NB4 (cell line): ENCODE data around the gene OR3A1.

Experiments
- MYC ChIP-seq: IDR thresholded peaks from 2 replicates; pipeline ENCODE4 v1.6.1; 2011; ENCODE audit warnings: low read depth, low read length
- POLR2A ChIP-seq: IDR thresholded peaks from 2 replicates; pipeline ENCODE4 v1.6.1; 2011; ENCODE audit warnings: mild to moderate bottlenecking; ENCODE audit not compliant: insufficient read length; ENCODE audit errors: extremely low read depth
- TF ChIP-seq, protein P1 (sequence below): IDR thresholded peaks from one replicate; pipeline ENCODE4 v1.5.1; 2012; ENCODE audit warnings: low read depth, low read length
- TF ChIP-seq, protein P2 (sequence below): IDR thresholded peaks from 2 replicates; pipeline ENCODE4 v1.6.1; 2011; ENCODE audit warnings: low read depth, low read length

DNA sequence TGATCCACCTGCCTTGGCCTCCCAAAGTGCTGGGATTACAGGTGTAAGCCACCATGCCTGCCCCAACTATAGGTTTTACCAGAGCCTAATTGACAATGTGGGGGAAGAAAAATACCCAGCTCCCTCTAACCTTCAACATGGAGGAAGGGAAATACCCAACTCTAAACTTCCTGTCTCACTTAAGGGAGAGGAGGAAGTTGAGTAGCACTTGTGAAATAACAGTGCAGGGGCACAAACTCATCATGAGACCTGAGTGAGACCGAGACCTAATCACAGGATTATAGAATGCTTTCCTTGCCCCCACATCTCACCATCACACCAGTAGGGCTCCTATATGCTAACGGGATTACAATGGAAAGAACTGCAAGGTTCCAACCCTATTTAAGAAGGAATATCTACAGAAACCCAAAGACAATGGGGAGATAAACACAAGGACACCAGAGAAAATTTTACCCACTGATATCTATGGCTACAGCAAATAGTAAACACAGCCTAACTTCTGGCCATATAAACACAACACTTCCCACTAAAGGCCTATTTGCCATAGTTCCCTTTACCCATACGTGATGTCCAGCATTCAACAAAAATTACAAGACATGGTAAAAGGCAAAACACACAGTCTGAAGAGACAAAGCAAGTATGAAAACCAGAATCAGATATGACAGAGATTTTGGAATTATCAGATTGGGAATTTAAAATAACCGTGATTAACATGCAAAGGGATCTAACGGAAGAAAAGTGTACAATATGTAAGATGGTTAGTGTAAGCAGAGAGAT is 26.9 kb downstream of the OR3A1 start:
- TF ChIP-seq POLR2A: no peak
- TF ChIP-seq, protein P1, sequence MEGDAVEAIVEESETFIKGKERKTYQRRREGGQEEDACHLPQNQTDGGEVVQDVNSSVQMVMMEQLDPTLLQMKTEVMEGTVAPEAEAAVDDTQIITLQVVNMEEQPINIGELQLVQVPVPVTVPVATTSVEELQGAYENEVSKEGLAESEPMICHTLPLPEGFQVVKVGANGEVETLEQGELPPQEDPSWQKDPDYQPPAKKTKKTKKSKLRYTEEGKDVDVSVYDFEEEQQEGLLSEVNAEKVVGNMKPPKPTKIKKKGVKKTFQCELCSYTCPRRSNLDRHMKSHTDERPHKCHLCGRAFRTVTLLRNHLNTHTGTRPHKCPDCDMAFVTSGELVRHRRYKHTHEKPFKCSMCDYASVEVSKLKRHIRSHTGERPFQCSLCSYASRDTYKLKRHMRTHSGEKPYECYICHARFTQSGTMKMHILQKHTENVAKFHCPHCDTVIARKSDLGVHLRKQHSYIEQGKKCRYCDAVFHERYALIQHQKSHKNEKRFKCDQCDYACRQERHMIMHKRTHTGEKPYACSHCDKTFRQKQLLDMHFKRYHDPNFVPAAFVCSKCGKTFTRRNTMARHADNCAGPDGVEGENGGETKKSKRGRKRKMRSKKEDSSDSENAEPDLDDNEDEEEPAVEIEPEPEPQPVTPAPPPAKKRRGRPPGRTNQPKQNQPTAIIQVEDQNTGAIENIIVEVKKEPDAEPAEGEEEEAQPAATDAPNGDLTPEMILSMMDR: no peak
- TF ChIP-seq, protein P2, sequence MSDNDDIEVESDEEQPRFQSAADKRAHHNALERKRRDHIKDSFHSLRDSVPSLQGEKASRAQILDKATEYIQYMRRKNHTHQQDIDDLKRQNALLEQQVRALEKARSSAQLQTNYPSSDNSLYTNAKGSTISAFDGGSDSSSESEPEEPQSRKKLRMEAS: no peak
- TF ChIP-seq MYC: no peak
